GM18907 (cell line): ENCODE measurements around the gene GNGT2.
"Not testable (repeated sequence)": the region's sequence is repeated elsewhere in the genome, so short reads cannot be mapped to it uniquely, and the experiment has no call there.

Experiments used
- ATAC-seq: cut with Tn5 transposase; IDR thresholded peaks from one replicate; pipeline ENCODE4 v1.9.1; 2021; ENCODE audit warnings: mild to moderate bottlenecking, moderate library complexity; ENCODE audit not compliant: unreplicated experiment

Gene GNGT2

DNA sequence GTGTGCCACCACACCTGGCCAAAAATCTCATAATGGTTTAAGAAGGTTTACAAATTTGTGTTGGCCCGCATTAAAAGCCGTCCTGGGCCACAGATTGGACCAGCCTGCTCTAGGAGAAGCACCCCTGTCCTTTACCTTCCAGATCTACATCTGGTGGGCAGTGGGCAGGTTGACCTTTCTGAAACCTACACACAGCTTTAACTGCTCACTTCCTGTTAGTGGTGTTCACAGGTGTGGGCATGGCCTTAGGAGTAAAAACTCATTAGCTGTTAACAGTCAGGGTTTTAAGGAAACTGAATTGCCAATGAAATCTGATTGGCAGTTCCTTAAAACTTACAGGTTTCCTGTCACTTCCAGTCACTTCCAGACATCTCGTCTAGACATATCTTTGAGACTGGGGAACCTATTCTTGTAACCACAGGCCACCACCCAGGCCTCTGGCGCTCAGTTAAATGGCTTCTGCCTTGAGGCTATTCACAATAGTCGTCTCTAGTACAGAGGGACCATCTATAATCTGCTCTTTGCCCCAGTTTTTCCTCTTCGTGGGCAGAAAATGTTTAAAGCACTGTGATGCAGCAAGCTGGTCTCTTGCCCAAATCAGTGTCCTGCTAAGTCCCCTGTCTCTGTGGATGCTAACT is 29.3 kb downstream of the GNGT2 start:
- ATAC-seq = no peak

DNA sequence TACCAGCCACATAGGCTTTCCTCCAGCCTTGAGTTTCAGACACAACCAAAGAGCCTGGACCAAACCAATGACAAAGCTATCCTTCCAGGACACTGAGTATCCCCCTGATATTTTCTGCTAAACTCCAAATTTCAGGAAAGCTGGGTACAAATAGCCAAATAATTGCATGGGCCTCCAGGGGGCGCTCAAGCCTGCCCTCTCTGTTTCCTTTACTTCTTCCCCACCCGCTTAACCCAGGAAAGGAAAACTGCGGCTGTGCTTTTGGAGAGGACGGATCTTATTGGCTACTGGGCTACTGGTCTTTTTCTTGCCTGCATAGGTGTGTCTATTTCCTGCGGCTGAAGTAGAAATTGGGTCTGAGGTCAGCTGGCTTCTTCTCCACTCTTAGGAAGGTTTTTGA is 30.1 kb downstream of the GNGT2 start:
- no peak for ATAC-seq

GRCh38 chr17:49175978-49176377 is 34.4 kb downstream of the GNGT2 start:
- ATAC-seq = not testable (repeated sequence)

DNA sequence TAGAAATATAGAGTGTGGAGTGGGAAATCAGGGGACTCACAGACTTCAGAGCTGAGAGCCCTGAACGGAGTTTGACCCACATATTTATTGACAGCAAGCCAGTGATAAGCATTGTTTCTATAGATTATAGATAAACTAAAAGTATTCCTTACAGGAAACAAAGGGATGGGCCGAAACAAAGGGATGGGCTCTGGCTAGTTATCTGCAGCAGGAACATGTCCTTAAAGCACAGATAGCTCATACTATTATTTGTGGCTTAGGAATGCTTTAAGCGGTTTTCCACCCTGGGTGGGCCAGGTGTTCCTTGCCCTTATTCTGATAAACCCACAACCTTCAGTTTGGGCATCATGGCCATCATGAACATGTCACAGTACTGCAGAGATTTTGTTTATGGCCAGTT is 39.7 kb downstream of the GNGT2 start:
- not testable (repeated sequence) for ATAC-seq

DNA sequence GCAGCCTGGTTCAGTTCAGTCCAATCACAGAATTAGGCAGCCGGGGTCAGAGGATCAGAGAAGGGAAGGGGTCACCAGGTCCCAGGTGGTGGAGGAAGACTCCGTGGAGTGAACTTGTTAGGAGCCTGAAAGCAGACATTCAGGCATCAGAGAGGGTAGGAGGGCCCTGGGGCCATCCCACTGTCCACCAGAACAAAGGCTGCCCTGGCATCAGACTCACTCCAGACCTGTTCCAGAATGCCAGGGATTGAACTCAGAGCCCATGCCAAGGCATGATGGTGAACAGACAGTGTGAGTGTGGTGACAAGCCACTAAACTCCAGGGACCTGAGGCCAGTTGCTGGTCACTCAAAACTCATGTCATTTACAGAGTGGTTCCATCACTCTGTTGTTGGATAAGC is 40.2 kb downstream of the GNGT2 start:
- ATAC-seq = no peak

GRCh38 chr17:49168706-49169105 is 41.7 kb downstream of the GNGT2 start:
- ATAC-seq = no peak

- no peak for ATAC-seq
Observed at GRCh38 chr17:49165143-49165542, 45.2 kb downstream of the GNGT2 start.

GRCh38 chr17:49162866-49163265 is 47.5 kb downstream of the GNGT2 start:
- no peak for ATAC-seq

DNA sequence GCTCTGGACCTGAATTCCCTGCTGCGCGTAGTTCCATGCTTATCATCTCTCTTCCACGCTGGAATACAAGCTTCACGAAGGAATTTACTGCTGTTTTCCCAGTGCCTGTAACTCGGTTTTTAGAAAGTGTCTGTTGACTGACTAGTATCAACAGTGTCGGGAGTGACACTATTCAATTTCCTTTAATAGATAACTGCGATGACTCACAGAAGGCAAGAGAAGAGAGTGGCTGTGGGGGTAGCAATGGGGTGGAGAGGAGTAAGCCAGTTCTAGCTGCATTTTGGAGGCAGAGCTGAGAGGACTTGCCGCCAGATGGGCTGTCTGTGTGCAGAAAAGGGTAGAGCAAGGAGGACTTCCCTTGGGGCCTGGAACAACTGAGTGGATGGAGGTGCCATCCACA is 52.6 kb downstream of the GNGT2 start:
- no peak for ATAC-seq

- no peak for ATAC-seq
Observed at GRCh38 chr17:49156256-49156655, 54.1 kb downstream of the GNGT2 start.
